HEK293 (cell line): ENCODE measurements around the gene METAP1D.

Experiments used
- GLI2 ChIP-seq: fragments of 450-650 bp; formaldehyde crosslinking; IDR thresholded peaks from 2 replicates; pipeline ENCODE4; 2017; ENCODE audit warnings: missing biosample characterization, missing genetic modification characterization, low read depth, borderline replicate concordance
- HOXD13 ChIP-seq: sonication (generic); formaldehyde crosslinking; IDR thresholded peaks from 2 replicates; pipeline ENCODE4 v1.8.0; 2022; ENCODE audit warnings: missing genetic modification reagents, borderline replicate concordance
- KLF10 ChIP-seq: fragments of 450-650 bp; IDR thresholded peaks from 2 replicates; pipeline ENCODE4 v1.5.1; 2018; ENCODE audit warnings: missing biosample characterization, mild to moderate bottlenecking, missing genetic modification characterization
- RBAK ChIP-seq: fragments of 450-650 bp; formaldehyde crosslinking; IDR thresholded peaks from 2 replicates; pipeline ENCODE4 v1.5.1; 2016; ENCODE audit warnings: missing biosample characterization, missing genetic modification characterization
- SETDB1 ChIP-seq: IDR thresholded peaks from one replicate; pipeline ENCODE4 v1.6.1; 2017; ENCODE audit warnings: mild to moderate bottlenecking, low read length, moderate library complexity, mixed read lengths; ENCODE audit not compliant: insufficient read length
- TSHZ1 ChIP-seq: fragments of 450-650 bp; formaldehyde crosslinking; IDR thresholded peaks from 2 replicates; pipeline ENCODE4 v1.5.1; 2016; ENCODE audit warnings: missing biosample characterization, missing genetic modification characterization, borderline replicate concordance
- ZBTB1 ChIP-seq: fragments of 450-650 bp; formaldehyde crosslinking; IDR thresholded peaks from 2 replicates; pipeline ENCODE4 v1.5.1; 2016; ENCODE audit warnings: missing biosample characterization, missing genetic modification characterization
- ZNF112 ChIP-seq: fragments of 450-650 bp; formaldehyde crosslinking; IDR thresholded peaks from 2 replicates; pipeline ENCODE4 v1.5.0; 2017; ENCODE audit warnings: missing biosample characterization, missing genetic modification characterization
- ZNF146 ChIP-seq: fragments of 450-650 bp; formaldehyde crosslinking; IDR thresholded peaks from 2 replicates; pipeline ENCODE4 v1.5.1; 2016; ENCODE audit warnings: missing biosample characterization, missing genetic modification characterization
- ZNF184 ChIP-seq: fragments of 450-650 bp; IDR thresholded peaks from 2 replicates; pipeline ENCODE4 v1.5.1; 2018; ENCODE audit warnings: missing biosample characterization, mild to moderate bottlenecking, missing genetic modification characterization
- ZNF211 ChIP-seq: fragments of 450-650 bp; formaldehyde crosslinking; IDR thresholded peaks from 2 replicates; pipeline ENCODE4 v1.5.1; 2016; ENCODE audit warnings: low read depth, missing biosample characterization, missing genetic modification characterization
- ZNF239 ChIP-seq: fragments of 450-650 bp; formaldehyde crosslinking; IDR thresholded peaks from 2 replicates; pipeline ENCODE4 v1.5.1; 2016; ENCODE audit warnings: missing biosample characterization, missing genetic modification characterization
- ZNF366 ChIP-seq: fragments of 450-650 bp; formaldehyde crosslinking; conservative IDR thresholded peaks from 2 replicates; pipeline ENCODE4 v1.5.1; 2016; ENCODE audit warnings: missing biosample characterization, missing genetic modification characterization
- ZNF48 ChIP-seq: fragments of 450-650 bp; formaldehyde crosslinking; IDR thresholded peaks from 2 replicates; pipeline ENCODE4 v1.5.1; 2016; ENCODE audit warnings: missing biosample characterization, missing genetic modification characterization
- ZNF621 ChIP-seq: fragments of 450-650 bp; formaldehyde crosslinking; IDR thresholded peaks from 2 replicates; pipeline ENCODE4 v1.5.1; 2017; ENCODE audit warnings: missing biosample characterization, missing genetic modification characterization
- ZNF76 ChIP-seq: fragments of 450-650 bp; formaldehyde crosslinking; IDR thresholded peaks from 2 replicates; pipeline ENCODE4; 2016; ENCODE audit warnings: low read depth, missing biosample characterization, missing genetic modification characterization, borderline replicate concordance
- ZNF768 ChIP-seq: fragments of 450-650 bp; formaldehyde crosslinking; IDR thresholded peaks from 2 replicates; pipeline ENCODE4 v1.5.1; 2018; ENCODE audit warnings: missing biosample characterization, mild to moderate bottlenecking, missing genetic modification characterization
- ZNF785 ChIP-seq: fragments of 450-650 bp; formaldehyde crosslinking; IDR thresholded peaks from 2 replicates; pipeline ENCODE4 v1.5.1; 2016; ENCODE audit warnings: missing biosample characterization, missing genetic modification characterization
- ZNF791 ChIP-seq: fragments of 450-650 bp; formaldehyde crosslinking; IDR thresholded peaks from 2 replicates; pipeline ENCODE4 v1.5.1; 2016; ENCODE audit warnings: missing biosample characterization, missing genetic modification characterization
- ZNF830 ChIP-seq: fragments of 450-650 bp; IDR thresholded peaks from 2 replicates; pipeline ENCODE4 v1.5.0; 2018; ENCODE audit warnings: missing biosample characterization, missing genetic modification characterization, low read depth, mild to moderate bottlenecking, moderate library complexity
- ZSCAN30 ChIP-seq: fragments of 450-650 bp; IDR thresholded peaks from 2 replicates; pipeline ENCODE4 v1.5.1; 2018; ENCODE audit warnings: missing biosample characterization, mild to moderate bottlenecking, missing genetic modification characterization, moderate library complexity
- ZXDB ChIP-seq: fragments of 450-650 bp; formaldehyde crosslinking; IDR thresholded peaks from 2 replicates; pipeline ENCODE4 v1.5.1; 2016; ENCODE audit warnings: missing biosample characterization, missing genetic modification characterization
- TF ChIP-seq, protein P1 (sequence below): fragments of 450-650 bp; formaldehyde crosslinking; IDR thresholded peaks from 2 replicates; pipeline ENCODE4 v1.5.1; 2017; ENCODE audit warnings: missing biosample characterization, missing genetic modification characterization
- TF ChIP-seq, protein P2 (sequence below): fragments of 450-650 bp; formaldehyde crosslinking; IDR thresholded peaks from 2 replicates; pipeline ENCODE4 v1.5.1; 2016; ENCODE audit warnings: missing biosample characterization, missing genetic modification characterization
- TF ChIP-seq, protein P3 (sequence below): fragments of 450-650 bp; formaldehyde crosslinking; IDR thresholded peaks from 2 replicates; pipeline ENCODE4 v1.5.1; 2016; ENCODE audit warnings: missing biosample characterization, missing genetic modification characterization
- TF ChIP-seq, protein P4 (sequence below): fragments of 450-650 bp; formaldehyde crosslinking; IDR thresholded peaks from 2 replicates; pipeline ENCODE4 v1.5.1; 2017; ENCODE audit warnings: missing biosample characterization, missing genetic modification characterization

Gene METAP1D

GRCh38 chr2:172053486-172053885, 53.7 kb downstream of the METAP1D start (continued):
- no peak for TF ChIP-seq HOXD13 (CRISPR knock-in tag)
- TF ChIP-seq ZNF785 (tag by site-specific recombination): no peak
- TF ChIP-seq GLI2 (tag by site-specific recombination): peak; percentile 36; the same call in 1 of the 2 replicates
- 0 out of 2 replicates have a peak, but pooled peaks have one; percentile 28 for TF ChIP-seq ZSCAN30 (tag by site-specific recombination)
- TF ChIP-seq, protein P1, sequence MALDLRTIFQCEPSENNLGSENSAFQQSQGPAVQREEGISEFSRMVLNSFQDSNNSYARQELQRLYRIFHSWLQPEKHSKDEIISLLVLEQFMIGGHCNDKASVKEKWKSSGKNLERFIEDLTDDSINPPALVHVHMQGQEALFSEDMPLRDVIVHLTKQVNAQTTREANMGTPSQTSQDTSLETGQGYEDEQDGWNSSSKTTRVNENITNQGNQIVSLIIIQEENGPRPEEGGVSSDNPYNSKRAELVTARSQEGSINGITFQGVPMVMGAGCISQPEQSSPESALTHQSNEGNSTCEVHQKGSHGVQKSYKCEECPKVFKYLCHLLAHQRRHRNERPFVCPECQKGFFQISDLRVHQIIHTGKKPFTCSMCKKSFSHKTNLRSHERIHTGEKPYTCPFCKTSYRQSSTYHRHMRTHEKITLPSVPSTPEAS (tag by site-specific recombination): no peak
- no peak for TF ChIP-seq ZBTB1 (tag by site-specific recombination)
- no peak for TF ChIP-seq SETDB1
- no peak for TF ChIP-seq ZNF768
- no peak for TF ChIP-seq ZNF621 (tag by site-specific recombination)
- TF ChIP-seq, protein P2, sequence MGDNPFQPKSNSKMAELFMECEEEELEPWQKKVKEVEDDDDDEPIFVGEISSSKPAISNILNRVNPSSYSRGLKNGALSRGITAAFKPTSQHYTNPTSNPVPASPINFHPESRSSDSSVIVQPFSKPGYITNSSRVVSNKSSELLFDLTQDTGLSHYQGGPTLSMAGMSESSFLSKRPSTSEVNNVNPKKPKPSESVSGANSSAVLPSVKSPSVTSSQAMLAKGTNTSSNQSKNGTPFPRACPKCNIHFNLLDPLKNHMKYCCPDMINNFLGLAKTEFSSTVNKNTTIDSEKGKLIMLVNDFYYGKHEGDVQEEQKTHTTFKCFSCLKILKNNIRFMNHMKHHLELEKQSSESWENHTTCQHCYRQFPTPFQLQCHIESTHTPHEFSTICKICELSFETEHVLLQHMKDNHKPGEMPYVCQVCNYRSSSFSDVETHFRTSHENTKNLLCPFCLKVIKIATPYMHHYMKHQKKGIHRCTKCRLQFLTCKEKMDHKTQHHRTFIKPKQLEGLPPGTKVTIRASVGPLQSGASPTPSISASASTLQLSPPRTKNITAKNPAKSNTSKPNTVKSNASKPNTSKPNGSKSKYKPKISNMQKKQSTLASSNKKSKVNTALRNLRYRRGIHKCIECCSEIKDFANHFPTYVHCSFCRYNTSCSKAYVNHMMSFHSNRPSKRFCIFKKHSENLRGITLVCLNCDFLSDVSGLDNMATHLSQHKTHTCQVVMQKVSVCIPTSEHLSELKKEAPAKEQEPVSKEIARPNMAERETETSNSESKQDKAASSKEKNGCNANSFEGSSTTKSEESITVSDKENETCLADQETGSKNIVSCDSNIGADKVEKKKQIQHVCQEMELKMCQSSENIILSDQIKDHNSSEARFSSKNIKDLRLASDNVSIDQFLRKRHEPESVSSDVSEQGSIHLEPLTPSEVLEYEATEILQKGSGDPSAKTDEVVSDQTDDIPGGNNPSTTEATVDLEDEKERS (tag by site-specific recombination): no peak
- no peak for TF ChIP-seq ZNF76 (tag by site-specific recombination)
- no peak for TF ChIP-seq ZNF791 (tag by site-specific recombination)
- TF ChIP-seq, protein P3, sequence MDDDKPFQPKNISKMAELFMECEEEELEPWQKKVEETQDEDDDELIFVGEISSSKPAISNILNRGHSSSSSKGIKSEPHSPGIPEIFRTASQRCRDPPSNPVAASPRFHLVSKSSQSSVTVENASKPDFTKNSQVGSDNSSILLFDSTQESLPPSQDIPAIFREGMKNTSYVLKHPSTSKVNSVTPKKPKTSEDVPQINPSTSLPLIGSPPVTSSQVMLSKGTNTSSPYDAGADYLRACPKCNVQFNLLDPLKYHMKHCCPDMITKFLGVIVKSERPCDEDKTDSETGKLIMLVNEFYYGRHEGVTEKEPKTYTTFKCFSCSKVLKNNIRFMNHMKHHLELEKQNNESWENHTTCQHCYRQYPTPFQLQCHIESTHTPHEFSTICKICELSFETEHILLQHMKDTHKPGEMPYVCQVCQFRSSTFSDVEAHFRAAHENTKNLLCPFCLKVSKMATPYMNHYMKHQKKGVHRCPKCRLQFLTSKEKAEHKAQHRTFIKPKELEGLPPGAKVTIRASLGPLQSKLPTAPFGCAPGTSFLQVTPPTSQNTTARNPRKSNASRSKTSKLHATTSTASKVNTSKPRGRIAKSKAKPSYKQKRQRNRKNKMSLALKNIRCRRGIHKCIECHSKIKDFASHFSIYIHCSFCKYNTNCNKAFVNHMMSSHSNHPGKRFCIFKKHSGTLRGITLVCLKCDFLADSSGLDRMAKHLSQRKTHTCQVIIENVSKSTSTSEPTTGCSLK (tag by site-specific recombination): no peak
- no peak for TF ChIP-seq ZNF112 (tag by site-specific recombination)
- TF ChIP-seq ZNF366: peak; percentile 58; the same call in 1 of the 2 replicates
- no peak for TF ChIP-seq ZNF239
- TF ChIP-seq KLF10: no peak
- TF ChIP-seq ZNF830 (tag by site-specific recombination): no peak
- TF ChIP-seq, protein P4, sequence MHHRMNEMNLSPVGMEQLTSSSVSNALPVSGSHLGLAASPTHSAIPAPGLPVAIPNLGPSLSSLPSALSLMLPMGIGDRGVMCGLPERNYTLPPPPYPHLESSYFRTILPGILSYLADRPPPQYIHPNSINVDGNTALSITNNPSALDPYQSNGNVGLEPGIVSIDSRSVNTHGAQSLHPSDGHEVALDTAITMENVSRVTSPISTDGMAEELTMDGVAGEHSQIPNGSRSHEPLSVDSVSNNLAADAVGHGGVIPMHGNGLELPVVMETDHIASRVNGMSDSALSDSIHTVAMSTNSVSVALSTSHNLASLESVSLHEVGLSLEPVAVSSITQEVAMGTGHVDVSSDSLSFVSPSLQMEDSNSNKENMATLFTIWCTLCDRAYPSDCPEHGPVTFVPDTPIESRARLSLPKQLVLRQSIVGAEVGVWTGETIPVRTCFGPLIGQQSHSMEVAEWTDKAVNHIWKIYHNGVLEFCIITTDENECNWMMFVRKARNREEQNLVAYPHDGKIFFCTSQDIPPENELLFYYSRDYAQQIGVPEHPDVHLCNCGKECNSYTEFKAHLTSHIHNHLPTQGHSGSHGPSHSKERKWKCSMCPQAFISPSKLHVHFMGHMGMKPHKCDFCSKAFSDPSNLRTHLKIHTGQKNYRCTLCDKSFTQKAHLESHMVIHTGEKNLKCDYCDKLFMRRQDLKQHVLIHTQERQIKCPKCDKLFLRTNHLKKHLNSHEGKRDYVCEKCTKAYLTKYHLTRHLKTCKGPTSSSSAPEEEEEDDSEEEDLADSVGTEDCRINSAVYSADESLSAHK: peak; percentile 69
- TF ChIP-seq TSHZ1 (tag by site-specific recombination): no peak
- TF ChIP-seq ZNF146 (tag by site-specific recombination): no peak
- no peak for TF ChIP-seq ZNF184 (tag by site-specific recombination)
- no peak for TF ChIP-seq ZNF211 (tag by site-specific recombination)
- no peak for TF ChIP-seq ZNF48 (tag by site-specific recombination)
- peak; percentile 40; the same call in 1 of the 2 replicates for TF ChIP-seq ZXDB (tag by site-specific recombination)
- TF ChIP-seq RBAK: no peak
